OCI-M2 (cell line): ENCODE measurements around the gene G6PC1.
"Not testable (repeated sequence)": the region's sequence is repeated elsewhere in the genome, so short reads cannot be mapped to it uniquely, and the experiment has no call there.

Source experiments
- DNase-seq: peaks from one replicate; lab custom pipeline; 2025; ENCODE audit not compliant: unreplicated experiment; lab: John Stamatoyannopoulos, UW

The G6PC1 gene

GRCh38 chr17:42873315-42873714, 27.3 kb upstream of the G6PC1 start:
- no peak for DNase-seq

DNA sequence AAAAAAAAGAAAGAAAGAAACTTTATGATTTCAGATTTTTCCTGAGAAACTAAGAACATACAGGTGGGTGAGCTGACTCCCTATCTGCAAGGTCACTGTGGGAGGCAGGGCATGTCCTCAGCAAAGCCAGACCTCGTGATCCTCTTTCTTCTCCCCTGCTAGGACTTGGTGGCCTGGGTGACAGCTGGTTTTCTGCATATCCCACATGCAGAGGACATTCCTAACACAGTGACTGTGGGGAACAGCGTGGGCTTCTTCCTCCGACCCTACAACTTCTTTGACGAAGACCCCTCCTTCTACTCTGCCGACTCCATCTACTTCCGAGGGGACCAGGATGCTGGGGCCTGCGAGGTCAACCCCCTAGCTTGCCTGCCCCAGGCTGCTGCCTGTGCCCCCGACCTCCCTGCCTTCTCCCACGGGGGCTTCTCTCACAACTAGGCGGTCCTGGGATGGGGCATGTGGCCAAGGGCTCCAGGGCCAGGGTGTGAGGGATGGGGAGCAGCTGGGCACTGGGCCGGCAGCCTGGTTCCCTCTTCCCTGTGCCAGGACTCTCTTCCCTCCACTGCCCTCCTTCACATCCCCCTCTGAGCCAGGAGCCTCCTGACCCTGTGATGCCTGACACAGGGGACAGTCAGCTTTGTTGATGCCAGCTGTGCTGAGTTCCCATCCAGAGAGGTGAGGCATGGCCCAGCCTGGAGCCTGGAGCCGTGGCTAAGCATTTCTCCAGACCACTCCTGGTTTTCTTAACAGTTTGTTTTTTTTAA, 26.5 kb upstream of the G6PC1 start:
- DNase-seq, result not testable (repeated sequence)

DNA sequence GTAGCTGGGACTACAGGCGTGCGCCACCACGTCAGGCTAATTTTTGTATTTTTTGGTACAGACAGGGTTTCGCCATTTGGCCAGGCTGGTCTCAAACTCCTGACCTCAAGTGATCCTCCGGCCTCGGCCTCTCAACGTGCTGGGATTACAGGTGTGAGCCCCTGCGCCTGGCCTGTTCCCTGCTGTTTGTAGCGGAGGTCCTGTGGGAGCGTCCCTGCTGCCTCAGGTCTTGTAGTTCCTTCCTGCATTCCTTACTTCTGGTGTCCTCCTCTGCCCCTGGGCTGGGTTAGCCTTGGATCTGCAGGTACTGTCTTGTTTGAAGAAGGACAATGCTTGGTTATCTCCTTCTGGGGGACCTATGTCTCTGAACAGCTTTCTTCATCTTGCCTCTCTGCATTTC, 23.6 kb upstream of the G6PC1 start:
- no peak for DNase-seq

- DNase-seq, result no peak
These were observed 22.3 kb upstream of the G6PC1 start for GRCh38 chr17:42878123-42878880.

- no peak for DNase-seq
These were observed 21.5 kb upstream of the G6PC1 start for GRCh38 chr17:42878924-42879595.

GRCh38 chr17:42879596-42879985, 21.0 kb upstream of the G6PC1 start:
- DNase-seq, result no peak

- DNase-seq, result no peak
These were observed 19.8 kb upstream of the G6PC1 start for GRCh38 chr17:42880776-42881310.

- DNase-seq, result not testable (repeated sequence)
These were observed 18.9 kb upstream of the G6PC1 start for GRCh38 chr17:42881706-42882105.

- no peak for DNase-seq
These were observed 18.4 kb upstream of the G6PC1 start for GRCh38 chr17:42882166-42882565.

DNA sequence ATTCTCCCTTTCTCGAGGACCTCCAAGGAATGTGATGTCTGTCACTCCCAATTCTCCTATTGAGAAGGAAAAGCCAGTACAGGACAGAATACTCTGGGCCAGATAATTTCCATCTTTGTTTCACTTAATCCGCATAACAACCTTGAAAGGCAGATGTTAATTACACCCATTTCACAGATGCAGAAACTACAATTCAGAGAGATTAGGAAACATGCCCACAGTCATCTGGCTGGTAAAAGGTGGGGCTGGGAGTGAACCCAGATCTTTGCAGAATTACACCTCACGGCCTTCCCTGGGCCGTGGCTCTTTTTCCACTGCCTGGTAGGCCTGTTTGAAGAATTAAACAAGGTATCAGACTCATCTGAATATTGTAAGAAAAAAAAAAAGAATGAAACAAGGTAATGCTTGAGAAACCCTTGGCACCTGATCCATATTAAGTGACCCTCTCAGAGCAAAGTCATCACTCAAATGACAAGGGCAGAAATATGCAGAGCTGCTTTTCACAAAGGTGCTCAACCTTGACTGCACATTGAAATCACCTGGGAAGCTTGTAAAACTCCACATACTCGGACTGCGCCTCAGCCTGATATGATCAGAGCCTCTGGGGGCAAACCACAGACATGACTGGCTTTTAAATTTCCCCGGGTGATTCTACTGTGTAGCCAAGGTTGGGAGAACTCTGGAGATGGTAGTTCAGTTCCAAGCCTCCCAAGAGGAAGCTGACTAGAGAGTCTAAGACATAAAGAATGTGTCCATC, 16.6 kb upstream of the G6PC1 start:
- no peak for DNase-seq

DNA sequence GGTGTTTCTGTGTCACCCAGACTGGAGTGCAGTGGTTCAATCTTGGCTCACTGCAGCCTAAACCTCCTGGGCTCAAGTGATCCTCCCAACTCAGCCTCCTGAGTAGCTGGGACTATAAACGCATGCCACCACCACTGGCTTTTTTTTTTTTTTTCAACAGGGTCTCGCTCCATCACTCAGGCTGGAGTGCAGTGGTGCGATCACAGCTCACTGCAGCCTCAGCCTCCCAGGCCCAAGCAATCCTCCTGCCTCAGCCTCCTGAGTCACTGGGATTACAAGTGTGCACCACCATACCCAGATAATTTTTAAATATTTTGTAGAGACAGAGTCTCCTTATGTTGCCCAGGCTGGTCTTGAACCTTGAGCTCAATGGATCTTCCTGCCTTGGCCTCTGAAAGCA, 14.8 kb upstream of the G6PC1 start:
- DNase-seq, result not testable (repeated sequence)

GRCh38 chr17:42886283-42887176, 14.1 kb upstream of the G6PC1 start:
- no peak for DNase-seq

DNA sequence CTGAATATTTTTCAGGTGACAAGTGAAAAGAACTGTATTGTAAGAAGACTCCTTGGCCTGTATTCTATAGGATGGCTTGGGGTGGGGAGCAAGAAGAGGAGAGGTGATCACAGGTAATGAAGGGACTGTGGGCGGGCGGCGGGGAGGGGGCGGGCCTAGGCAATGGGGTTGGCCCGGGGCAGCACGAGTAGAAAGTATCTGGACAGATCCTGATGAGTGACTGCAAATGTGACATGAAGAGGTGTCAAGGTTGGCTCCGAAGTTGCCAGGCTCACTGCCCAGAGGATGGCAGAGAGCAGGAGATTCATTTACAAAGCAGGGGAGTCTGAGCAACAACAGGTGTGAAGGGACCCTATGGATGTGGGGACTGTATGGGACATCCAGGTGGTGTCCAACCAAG, 10.8 kb upstream of the G6PC1 start:
- no peak for DNase-seq

DNA sequence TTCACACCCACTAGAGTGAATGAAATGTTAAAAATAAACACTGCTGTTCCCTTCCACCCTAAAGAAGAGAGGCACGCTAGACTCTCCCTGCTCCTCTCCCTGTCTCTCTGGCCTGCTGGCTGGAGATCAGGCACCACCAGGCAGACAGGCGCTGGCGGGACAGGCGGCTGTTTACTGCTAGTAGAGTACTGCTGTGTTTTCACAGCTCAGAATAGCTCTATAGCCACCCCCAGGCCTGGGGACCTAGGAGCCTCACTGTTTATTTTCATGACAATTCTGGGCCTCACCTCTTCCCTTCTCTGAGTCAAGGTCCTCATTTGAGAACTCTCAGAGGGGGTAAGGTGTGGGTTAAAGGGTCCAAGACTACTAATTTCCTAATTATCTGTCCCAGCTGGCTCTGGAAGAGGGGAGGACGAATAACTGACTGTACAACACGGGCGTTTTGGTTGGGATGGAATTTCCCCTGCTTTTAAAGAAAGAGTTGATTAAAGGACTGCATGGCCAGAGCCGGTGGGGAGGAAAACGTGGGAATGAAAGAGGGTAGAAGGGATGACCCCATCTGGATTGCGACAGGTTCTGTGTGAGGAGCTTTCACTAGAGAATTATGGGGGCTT, 9.0 kb upstream of the G6PC1 start:
- DNase-seq, result no peak

DNA sequence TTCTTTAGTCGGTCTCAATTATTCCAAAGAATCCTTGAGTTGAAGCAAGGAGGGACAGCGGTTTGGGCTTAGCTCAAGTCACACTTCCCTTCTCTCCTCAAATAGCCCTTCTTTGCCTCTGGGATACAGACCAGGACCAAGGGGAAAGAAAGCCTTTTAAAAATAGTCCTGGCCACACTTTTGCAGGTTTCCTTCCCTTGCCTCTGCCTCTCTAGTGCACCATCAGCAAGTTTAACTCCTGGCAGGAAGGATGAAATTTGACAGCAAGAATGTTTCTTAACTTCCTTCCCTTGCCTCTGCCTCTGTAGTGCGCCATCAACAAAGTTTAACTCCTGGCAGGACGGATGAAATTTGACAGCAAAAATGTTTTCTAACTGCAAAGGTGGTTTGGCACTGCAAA, 7.2 kb upstream of the G6PC1 start:
- no peak for DNase-seq

DNA sequence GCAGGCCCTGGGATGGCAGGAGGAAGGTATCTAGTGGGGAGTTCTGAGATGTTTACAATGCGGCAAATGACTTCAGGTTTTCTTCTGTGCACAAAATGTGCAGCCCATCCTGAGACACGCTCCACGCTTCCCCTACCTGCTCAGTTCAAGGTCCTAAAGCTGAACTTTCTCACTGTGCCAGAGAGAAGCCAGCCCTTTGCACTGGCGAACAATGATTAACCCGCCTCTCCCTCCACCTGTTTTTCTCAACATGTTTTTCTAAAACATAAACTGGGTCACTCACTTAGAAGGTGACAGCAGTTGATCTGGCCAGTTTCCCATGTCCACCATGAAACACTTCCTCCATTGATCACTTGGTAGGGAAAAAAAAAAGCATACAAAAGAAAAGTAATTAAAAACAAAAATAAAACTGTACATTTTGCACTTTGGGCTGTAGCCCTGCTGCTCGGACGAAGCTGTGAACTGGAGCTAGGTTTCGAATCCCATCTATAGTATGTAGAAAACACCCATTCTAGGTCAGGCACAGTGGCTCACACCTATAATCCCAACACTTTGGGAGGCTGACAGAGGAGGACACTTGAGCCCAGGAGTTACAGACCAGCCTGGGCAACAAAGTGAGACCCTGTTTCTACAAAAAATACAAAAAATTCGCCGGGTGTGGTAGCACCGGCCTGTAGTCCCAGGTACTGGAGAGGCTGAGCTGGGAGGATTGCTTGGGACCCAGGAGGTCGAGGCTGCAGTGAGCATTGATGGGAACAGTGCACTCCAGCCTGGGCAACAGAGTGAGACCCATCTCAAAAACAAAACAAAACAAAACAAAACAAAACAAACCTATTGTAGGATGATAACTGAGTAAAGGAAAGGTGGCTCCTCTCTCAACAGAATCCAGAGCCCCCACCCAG, 6.1 kb upstream of the G6PC1 start:
- DNase-seq, result no peak

GRCh38 chr17:42895185-42895555, 5.4 kb upstream of the G6PC1 start:
- no peak for DNase-seq

GRCh38 chr17:42898147-42898811, 2.3 kb upstream of the G6PC1 start:
- no peak for DNase-seq
